Inferior parietal cortex (tissue), 1 donor: ENCODE measurements around the gene GUCA1A.
A peak's percentile ranks its signal among the peaks of the same experiment; 100 is the strongest.
"Not testable (repeated sequence)": the region's sequence is repeated elsewhere in the genome, so short reads cannot be mapped to it uniquely, and the experiment has no call there.

Experiments
- DNase-seq: peaks from one replicate; pipeline ENCODE4 v3.0.0-alpha.2; 2016; ENCODE audit errors: extremely low spot score

GUCA1A gene

DNA sequence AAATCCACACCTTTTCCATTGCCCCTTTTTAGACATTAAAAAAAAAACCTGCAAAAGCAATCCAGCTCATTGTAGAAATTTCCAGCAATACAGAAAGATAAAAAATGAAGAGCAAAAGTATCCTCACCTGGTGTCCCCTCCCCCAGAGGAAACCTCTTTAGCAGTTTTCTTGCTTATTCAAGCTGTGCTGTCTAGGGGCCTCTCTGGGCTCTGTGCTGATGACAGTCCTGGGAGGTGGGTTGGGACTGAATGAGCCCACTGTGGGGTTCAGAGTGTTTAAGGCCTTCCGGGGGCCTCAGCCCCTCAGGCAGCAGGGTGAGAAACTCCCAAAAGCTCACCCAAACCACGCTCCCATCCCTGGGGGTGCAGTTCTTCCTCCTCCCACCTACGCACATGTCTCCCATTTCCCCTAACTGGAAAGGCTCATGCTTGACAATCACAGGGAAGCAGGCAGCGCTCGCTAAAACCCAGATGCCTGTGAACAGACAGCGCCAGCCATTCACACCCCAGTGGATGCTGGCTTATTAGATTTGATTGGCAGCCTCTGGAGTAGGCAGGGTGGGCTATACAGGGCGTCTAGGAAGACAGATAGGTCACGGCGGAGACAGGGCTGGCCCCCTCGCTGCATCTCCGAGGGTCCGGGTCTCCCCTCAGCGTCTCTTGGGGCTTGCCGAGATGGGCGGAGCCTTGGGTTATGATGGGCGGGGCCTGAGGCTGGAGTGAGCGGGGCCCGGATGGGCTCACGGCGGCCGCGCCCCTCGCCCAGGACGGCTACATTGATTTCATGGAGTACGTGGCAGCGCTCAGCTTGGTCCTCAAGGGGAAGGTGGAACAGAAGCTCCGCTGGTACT is 4.6 kb downstream of the GUCA1A start:
- DNase-seq, result no peak

GRCh38 chr6:42179261-42179944 is 6.2 kb downstream of the GUCA1A start:
- DNase-seq, result no peak

GRCh38 chr6:42179945-42180313 is 6.8 kb downstream of the GUCA1A start:
- DNase-seq, result no peak

DNA sequence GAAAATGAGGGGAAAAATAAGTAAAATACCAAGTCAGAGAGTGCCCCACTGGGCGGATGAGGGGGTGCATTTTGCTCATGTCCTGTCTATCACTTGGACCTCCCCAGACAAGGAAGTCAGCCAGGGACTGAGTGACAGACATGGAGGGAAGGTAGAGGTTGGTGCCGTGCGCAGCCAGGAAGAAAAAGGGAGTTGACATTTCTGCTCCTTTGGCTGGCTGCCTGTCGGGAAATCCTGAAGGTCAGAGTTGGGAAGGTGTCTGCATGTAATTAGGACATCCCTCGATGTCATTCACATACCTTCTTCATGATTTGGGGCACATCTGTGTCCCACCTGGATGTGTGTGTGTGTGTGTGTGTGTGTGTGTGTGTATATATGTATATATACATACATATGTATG is 8.9 kb downstream of the GUCA1A start:
- DNase-seq, result no peak

DNA sequence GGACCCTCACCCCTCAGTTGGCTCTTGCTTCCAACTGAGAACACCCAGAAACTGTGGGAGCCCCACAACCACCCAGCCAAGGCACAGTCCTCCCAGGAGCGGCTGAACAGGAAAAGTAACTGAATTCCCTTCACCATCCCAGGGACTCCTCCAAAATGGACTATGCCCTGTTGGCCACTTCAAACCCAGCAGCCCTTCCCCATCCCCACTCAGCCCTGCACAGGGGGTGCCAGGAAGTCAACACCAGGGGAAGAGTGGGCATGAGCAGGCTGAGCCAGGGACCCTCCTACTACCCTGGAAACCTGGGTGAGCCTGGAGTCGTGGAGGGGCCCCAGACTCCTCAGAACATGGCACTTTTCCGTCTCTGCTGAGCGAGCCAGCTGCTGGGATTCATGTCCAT is 11.3 kb downstream of the GUCA1A start:
- no peak for DNase-seq

- no peak for DNase-seq
Measured at GRCh38 chr6:42185597-42185996, 12.4 kb downstream of the GUCA1A start.

DNA sequence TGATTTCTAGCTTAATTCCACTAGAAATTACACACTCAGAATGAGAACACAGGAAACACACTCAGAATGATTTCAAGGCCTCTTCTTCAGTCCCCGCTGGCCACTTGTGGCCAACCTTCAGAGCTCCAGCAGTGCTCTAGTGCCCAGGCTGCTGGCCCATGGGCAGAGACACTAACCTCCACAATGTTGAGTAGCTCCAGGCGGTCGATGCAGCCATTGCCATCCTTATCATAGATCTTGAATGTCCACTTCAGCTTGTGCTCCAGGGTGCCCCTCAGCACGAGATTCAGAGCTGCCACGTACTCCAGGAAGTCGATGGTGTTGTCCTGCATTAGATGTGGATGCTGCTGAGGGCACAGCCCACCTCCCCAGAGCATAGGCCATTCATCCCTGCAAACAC is 15.2 kb downstream of the GUCA1A start:
- no peak for DNase-seq

DNA sequence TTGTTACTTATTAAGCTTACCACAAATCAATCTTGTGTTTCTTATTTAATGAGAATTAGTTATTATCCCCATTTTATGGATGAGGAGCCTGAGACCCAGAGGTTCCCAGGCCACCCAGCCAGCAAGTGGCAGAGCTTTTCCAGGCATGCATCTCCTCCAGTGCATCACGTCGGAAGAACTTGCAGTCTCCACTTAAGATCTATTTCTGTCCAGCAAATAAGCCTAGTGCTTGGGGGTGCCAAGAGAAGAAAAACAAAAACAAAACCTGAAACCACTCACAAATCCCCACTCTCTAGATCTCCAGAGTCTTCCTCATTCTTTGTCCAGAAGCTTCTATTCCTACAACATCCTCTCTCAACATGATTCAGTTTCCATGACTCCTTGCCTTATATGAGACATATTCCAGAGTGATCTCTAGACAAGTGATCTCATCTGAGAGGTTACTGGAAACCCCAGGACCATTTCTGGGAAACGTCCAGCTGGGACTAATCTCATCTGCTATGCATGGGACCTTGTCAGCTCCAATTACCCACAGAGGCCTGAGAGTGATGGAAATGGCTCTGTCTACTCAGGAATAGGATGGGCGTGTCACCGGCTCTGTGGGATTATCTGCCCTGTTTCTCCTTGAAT is 17.5 kb downstream of the GUCA1A start:
- no peak for DNase-seq

DNA sequence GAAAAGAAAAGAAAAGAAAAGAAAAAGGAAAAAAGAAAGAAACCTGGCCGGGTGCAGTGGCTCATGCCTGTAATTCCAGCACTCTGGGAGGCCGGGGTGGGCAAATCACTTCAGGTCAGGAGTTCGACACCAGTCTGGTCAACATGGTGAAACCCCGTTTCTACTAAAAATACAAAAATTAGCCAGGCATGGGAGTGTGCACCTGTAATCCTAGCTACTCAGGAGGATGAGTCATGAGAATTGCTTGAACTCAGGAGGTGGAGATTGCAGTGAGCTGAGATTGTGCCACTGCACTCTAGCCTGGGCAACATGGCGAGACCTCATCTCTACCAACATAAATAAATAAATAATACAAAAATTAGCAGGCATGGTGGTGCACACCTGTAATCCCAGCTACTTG is 19.2 kb downstream of the GUCA1A start:
- not testable (repeated sequence) for DNase-seq

- no peak for DNase-seq
Measured at GRCh38 chr6:42193491-42193894, 20.3 kb downstream of the GUCA1A start.

DNA sequence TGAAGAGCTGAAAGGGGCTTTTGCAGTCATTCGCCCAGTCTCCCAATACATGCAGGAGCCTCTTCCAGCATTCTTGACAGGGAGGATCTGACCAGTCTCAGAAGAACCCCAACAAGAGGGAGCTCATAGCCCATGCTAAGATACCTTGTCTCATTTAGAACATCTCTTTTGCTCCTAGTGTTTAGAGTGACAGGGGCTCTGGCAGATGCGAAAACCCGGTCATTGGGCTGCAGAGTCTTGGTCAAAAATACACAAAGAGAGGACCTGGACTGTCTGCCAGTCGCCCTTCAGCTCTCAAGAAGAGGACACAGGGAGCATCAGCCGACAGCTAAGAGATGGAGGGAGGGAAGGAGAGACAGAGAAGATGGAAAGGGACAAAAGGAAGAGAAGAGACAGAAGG is 20.9 kb downstream of the GUCA1A start:
- DNase-seq, result no peak

DNA sequence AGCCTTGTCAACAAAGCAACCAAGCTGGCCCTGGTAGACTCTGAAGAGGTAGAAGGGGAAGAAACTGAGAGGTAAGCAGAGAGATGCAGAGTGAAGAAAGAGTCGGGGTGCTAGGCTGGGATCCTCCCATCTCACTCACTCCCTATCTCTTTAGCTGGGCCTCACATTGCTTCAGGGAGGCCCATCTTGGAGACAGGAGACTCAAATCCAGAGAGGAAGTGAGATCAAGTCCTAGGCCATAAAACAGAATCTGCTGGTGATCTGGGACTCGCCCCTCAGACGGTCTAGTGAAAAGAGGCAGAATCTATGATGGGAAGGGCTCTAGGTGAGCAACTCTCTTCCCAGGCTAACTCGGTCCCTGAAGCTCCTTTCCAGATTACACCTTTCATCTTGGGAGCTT is 22.3 kb downstream of the GUCA1A start:
- DNase-seq, result no peak

DNA sequence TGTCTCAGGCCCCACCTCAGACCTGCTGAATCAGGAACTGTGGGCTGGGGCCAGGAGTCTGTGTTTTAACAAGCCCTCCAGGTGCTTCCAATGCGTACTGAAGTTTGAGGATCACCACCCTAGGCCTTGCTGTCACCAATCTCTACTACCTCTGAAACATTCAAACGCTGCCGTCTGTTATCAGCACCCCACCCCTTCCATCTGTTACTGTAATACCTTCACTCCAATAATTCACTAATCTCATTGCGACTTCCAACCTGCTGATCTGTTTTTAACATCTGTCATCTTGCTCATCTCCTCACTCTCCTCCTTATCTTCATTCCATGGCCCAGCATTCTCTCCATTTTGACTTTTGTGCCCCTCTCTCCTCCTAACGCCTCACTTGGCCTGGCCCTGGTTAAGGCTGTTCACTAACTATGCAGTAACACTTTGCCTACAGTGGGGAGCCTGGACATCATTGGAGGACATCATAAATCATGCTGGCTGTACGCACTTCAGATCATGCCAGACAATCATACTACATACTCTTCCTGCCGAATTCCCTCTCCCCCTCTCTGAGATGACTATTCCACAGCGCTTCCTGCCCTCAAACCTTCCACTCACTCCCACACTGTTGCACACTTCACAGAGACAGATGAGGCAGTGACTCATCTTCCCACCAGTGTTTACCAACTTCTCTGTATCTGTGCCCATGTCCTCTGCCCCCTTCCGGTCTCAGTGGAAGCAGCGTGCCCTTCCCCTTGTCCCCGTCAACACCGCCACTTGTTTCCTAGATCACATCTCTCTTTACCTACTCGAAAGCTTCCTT is 24.6 kb downstream of the GUCA1A start:
- peak; percentile 9 for DNase-seq

GRCh38 chr6:42199106-42199981 is 26.2 kb downstream of the GUCA1A start:
- peak; percentile 73 for DNase-seq

DNA sequence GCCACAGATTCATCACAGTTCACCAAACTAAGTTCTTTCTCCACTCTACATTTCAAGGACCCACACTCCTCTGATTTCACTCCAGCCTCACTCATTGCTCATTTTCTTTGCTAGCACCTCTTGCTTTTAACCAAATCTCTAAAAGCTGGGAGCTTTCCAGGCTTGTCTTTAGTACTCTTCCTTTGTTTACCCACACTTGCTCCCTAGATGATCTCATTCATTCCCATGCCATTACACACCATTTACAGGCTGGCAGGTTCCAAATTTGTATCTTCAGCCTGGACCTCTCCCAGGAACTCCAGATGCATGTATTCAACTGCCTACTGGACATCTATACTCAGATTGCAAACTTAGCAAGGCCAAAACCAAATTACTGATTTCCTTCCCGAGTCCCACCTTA is 26.9 kb downstream of the GUCA1A start:
- peak; percentile 63 for DNase-seq

GRCh38 chr6:42201382-42201781 is 28.2 kb downstream of the GUCA1A start:
- DNase-seq, result no peak

DNA sequence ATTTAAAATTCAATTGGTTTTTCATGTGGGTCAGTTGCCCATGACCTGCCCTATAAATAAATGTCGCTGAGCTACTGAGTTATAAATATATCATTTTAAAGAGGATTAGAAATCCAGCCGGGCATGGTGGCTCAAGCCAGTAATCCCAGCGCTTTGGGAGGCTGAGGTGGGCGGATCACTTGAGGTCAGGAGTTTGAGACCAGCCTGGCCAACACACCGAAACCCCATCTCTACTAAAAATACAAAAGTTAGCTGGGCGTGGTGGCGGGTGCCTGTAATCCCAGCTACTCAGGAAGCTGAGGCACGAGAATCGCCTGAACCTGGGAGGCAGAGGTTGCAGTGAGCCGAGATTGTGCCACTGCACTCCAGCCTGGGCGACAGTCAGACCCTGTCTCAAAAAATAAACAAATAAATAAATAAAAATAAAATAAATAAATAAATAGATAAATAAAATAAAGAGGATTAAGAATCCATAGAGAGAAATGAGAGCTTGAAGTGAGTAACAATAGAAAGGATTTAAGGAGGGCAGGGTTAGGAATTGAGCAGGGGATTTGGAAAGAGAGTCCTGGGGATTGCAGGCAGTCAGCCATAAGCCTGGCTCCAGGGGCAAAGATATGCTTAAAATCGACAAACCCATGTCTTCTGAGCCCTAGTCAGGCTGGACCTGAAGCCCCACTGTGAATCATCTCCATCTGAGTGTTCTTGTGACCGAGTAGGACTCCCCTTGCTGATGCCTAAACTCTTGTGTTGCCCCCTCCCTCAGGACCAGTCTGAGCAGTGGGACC is 29.2 kb downstream of the GUCA1A start:
- DNase-seq, result not testable (repeated sequence)

DNA sequence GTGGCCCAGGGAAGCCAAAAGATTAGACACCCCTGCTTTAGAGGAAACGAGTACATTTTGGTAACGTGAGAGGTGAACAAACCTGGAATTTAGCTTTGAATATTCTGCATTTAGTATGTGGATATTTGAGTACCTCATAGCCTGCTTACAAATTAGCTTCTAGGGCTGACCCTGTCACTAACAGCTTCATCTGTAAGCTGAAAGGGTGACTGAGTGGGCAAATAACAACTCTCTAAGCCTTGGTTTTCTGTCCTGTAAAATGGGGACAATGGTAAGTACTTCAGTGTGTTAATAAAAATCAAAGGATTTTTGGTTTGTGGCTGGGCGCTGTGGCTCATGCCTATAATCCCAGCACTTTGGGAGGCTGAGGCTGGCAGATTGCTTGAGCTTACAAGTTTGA is 30.0 kb downstream of the GUCA1A start:
- no peak for DNase-seq

GRCh38 chr6:42204768-42205282 is 31.7 kb downstream of the GUCA1A start:
- DNase-seq, result no peak

DNA sequence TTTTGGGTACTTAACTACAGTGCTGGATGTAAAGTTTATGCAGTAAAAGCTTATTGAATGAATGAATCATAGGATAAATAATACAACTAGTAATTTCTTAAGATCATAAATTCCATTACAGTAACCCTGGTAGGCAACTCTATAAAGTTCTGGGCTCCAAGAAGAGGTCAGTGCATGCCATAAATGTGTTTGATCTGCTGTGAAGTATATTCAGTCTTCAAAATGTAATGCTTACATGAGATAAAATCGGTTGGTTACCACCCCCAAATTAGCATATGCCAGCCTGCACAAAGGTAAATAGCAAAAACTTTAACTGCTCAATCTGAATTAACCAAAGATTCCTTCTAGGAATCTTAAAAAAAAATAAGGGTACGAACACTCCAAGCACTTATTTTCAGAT is 34.4 kb downstream of the GUCA1A start:
- not testable (repeated sequence) for DNase-seq
